ENCODE measurements around the gene WLS.
"Not testable (repeated sequence)": the region's sequence is repeated elsewhere in the genome, so short reads cannot be mapped to it uniquely, and the experiment has no call there.

The WLS gene

GRCh38 chr1:68232289-68233148 lies at the start of gene WLS:
TSS of gene WLS (minus strand) at chr1:68232523. CDS start at chr1:68232299, 224 bp downstream.
- no peak for DNase-seq
- TF ChIP-seq GATA1 (IDR thresholded peaks at IDR 0.05; ENCODE audit: low read depth, low read length), result no peak
- no peak for TF ChIP-seq POLR2A (IDR thresholded peaks at IDR 0.05; ENCODE audit: low read length)

- no peak for TF ChIP-seq GATA1 (IDR thresholded peaks at IDR 0.05; ENCODE audit: low read depth, low read length)
- no peak for TF ChIP-seq POLR2A (IDR thresholded peaks at IDR 0.05; ENCODE audit: low read length)
Measured at GRCh38 chr1:68280286-68280685, 48.0 kb upstream of the WLS start.

DNA sequence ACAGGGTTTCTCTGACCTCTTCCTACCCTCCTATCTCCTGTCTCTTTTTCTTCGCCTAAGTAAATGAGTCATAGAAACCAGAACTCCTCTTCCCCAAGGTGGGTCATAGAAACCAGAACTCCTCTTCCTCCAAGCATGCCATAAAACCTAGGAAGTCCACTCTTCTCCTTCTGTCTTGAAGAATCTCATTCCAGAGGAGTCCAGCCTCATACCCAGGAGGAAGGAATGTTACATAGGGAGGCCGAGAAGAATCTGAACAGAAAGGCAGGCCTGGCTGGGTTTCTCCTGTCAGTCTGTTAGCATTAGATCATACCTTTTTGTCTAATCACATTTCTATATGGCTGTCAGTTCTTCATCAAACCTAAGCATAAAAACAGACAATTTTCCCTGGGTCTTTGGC lies 47.5 kb upstream of the WLS start:
- TF ChIP-seq POLR2A (IDR thresholded peaks at IDR 0.05; ENCODE audit: low read length), result no peak
- no peak for DNase-seq

More at GRCh38 chr1:68280286-68280685, 48.0 kb upstream of the WLS start:
- DNase-seq, result peak in 1 of 2 experiments; percentile 4

DNA sequence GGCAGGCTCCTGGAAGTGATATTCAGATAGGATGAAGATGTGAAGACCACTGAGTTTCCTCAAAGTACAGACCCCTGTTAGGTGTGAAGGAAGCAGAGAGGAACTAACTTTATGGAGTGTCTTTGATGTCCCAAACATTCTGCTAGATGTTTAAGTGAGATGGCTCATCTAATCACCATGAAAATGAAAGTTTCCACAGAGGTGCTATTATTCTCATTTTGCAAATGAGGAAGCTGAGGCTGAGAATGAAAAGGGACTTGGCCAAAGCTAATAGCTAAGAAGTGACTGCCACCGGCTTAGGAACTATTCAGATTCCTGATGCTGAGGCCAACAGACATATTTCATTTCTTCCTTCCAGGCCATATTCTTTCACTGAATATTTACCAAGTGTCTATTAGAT lies 45.9 kb upstream of the WLS start:
- no peak for DNase-seq
- TF ChIP-seq GATA1 (IDR thresholded peaks at IDR 0.05; ENCODE audit: low read depth, low read length) (no peak), POLR2A (IDR thresholded peaks at IDR 0.05; ENCODE audit: low read length) (no peak)

DNA sequence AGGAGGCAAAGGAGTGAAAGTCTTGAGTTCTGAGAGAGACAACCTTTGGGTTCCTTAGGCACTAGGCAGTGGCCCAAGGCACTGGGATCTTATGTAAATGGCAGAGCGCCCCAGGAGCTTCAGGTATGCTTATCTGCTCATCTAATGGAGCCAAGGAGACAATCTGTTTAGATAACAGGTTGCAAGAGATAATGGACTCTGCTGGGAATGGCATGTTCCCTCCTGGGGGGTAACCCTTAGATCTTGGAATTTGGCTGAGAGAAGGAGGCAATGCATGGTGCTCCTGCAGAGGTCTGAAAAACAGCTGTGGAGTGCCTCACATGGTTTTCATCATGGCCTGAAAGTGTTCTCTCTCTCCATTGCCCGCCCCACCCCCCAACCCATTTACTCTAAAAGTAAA lies 44.1 kb upstream of the WLS start:
- TF ChIP-seq GATA1 (IDR thresholded peaks at IDR 0.05; ENCODE audit: low read depth, low read length), result no peak
- TF ChIP-seq POLR2A (IDR thresholded peaks at IDR 0.05; ENCODE audit: low read length), result no peak
- DNase-seq, result no peak

GRCh38 chr1:68273530-68273929 lies 41.2 kb upstream of the WLS start:
- no peak for TF ChIP-seq GATA1 (IDR thresholded peaks at IDR 0.05; ENCODE audit: low read depth, low read length)
- TF ChIP-seq POLR2A (IDR thresholded peaks at IDR 0.05; ENCODE audit: low read length), result no peak
- no peak for DNase-seq

GRCh38 chr1:68271596-68271995 lies 39.3 kb upstream of the WLS start:
- DNase-seq, result no peak
- no peak for TF ChIP-seq POLR2A (IDR thresholded peaks at IDR 0.05; ENCODE audit: low read length)
- no peak for TF ChIP-seq GATA1 (IDR thresholded peaks at IDR 0.05; ENCODE audit: low read depth, low read length)

GRCh38 chr1:68270951-68271350 lies 38.6 kb upstream of the WLS start:
- DNase-seq, result no peak
- TF ChIP-seq POLR2A (IDR thresholded peaks at IDR 0.05; ENCODE audit: low read length), result no peak

DNA sequence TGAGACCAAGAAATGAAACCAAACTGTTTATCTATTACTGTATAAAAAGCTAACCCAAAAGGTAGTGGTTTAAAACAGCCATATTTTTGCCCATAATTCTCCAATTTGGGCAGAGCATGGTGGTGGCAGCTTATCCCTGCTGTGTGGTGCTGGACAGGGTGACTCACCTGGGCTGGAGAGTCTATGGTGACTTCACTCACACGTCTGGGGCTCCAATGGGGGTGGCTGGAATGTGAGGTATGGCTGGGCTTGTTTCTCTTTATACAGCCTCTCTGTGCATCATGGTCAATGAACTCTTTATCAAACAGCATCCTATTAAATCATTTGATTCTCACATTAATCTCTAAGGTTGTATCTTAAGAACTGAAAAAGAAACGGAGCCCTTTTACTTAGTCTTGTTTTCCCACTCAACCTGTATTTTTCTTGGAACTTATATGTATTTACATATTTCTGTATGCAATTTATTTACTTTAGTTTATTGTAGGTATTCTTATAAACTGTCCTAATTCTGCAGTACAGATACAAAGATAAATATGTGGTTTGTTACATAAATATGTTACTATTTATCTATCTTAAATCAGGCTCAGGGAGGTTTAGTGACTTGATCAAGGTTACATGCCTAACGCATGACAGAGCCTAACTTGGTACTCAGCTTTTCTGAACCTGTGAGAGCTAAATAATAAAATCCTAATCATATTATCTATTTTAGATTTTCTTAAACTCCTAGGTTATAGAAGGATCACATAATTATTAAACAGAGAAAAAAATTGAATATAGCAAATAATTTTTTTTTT lies 37.5 kb upstream of the WLS start:
- DNase-seq, result no peak

DNA sequence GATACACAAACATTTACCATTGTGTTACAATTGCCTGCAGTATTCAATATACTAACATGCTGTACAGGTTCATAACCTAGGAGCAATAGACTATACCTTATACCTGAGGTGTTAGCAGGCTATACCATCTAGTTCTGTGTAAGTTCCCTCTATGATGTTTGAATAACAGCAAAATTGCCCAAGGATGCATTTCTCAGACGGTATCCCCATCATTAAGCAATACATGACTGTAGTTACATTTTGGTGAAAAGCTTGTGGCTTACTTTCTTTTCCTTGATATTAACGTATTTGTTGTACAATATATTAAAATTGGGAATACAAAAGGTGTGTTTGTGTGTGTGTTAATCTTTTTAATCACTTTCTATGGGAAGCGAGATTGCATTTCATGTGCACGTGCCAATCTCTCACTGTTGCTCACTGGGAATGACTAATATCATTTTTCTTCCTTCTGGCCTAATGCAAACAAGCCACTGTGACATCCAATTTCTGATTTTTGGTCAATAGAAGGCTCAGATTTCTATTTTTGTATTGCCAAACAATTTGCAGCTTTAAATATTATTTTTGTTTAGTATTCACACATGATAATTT lies 36.7 kb upstream of the WLS start:
- DNase-seq, result no peak
- TF ChIP-seq GATA1 (IDR thresholded peaks at IDR 0.05; ENCODE audit: low read depth, low read length) (no peak), POLR2A (IDR thresholded peaks at IDR 0.05; ENCODE audit: low read length) (no peak)

More for the DNA sequence above, 37.5 kb upstream of the WLS start:
- TF ChIP-seq POLR2A (IDR thresholded peaks at IDR 0.05; ENCODE audit: low read length) (no peak), GATA1 (IDR thresholded peaks at IDR 0.05; ENCODE audit: low read depth, low read length) (no peak)

GRCh38 chr1:68256824-68257223 lies 24.5 kb upstream of the WLS start:
- DNase-seq, result not testable (repeated sequence)

- no peak for DNase-seq
- TF ChIP-seq POLR2A (IDR thresholded peaks at IDR 0.05; ENCODE audit: low read length) (no peak), GATA1 (IDR thresholded peaks at IDR 0.05; ENCODE audit: low read depth, low read length) (no peak)
Measured at GRCh38 chr1:68255301-68255700, 23.0 kb upstream of the WLS start.

DNA sequence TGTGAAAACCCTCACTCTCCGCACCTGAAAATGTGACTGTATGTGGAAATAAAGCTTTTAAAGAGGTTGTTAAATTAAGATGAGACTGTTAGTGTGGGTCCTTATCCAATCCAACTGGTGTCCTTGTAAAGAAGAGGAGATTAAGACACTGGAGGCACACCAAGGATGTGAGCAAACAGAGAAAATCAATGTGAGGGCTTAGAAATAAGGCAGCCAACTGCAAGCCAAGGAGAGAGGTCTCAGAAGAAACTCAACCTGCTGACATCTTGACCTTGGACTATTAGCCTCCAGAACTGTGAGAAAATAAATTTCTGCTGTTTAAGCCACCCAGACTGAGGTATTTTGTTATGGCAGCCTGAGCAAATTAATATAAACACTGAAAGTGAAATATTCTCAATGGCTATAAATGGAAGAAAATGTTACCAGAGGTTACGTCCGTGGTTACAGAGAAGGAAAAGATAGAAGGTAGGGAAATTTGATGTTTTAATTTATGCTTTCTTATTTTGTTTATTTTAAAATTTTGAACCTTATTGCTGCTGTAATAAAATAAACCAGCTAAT lies 22.4 kb upstream of the WLS start:
- no peak for DNase-seq
- TF ChIP-seq POLR2A (IDR thresholded peaks at IDR 0.05; ENCODE audit: low read length) (no peak), GATA1 (IDR thresholded peaks at IDR 0.05; ENCODE audit: low read depth, low read length) (no peak)

DNA sequence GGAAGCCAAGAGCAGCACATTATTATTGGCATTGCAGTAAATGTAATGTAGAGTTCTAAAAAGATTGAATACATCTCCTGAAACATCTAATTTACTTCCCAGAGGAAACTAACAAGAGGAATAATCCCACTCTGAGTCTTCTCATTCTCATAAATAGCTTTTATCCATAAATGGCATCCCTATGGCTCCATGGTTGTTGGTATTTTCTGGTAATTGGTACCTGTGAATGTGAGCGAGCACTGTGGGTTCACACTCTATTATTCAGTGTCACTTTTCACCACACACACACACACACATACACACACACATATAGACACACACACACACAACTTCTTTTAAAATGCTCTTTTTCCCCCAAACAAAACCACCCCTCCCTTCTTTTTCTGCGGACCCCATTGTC lies 4.7 kb upstream of the WLS start:
- TF ChIP-seq GATA1 (IDR thresholded peaks at IDR 0.05; ENCODE audit: low read depth, low read length), result no peak
- TF ChIP-seq POLR2A (IDR thresholded peaks at IDR 0.05; ENCODE audit: low read length), result no peak

More for the DNA sequence above, 4.7 kb upstream of the WLS start:
- no peak for DNase-seq
